Esophagus squamous epithelium (tissue), 5 donors: ENCODE measurements around the gene VPS35. TPM values are rescaled to one million over a fixed set of nuclear protein-coding genes. Genes with fewer than 3 reads are reported as not detected.

Experiments
- DNase-seq: peaks from one replicate; lab custom pipeline; 2025; lab: John Stamatoyannopoulos, UW
- H3K27ac ChIP-seq, 4 donors: fragments of 200-600 bp; sonication (generic); one replicate each; pipeline ENCODE4 v1.5.1; 2016 to 2019; ENCODE audit warnings: mild to moderate bottlenecking in 1 of 4
- H3K27me3 ChIP-seq, 4 donors: fragments of 200-600 bp; sonication (generic); 1 replicate in 3 of 4; 2 replicates in 1 of 4; pipeline versions ENCODE4 v1.5.1 to v1.6.0; 2017 to 2021; ENCODE audit warnings: antibody characterized with exemption in 1 of 4
- H3K36me3 ChIP-seq, 3 donors: fragments of 200-600 bp; sonication (generic); one replicate each; pipeline ENCODE4 v1.5.1; 2016 to 2019
- H3K4me1 ChIP-seq, 3 donors: fragments of 200-600 bp; sonication (generic); one replicate each; pipeline ENCODE4 v1.5.1; 2017 to 2019
- H3K4me3 ChIP-seq, 4 donors: fragments of 200-600 bp; sonication (generic); 1 replicate in 3 of 4; 2 replicates in 1 of 4; pipeline ENCODE4 v1.5.1; 2016 to 2019; ENCODE audit warnings: mild to moderate bottlenecking in 2 of 4, moderate library complexity in 1 of 4
- H3K9me3 ChIP-seq, 3 donors: fragments of 200-600 bp; sonication (generic); one replicate each; pipeline ENCODE4 v1.5.1; 2016 to 2019
- CTCF ChIP-seq, 6 experiments: fragments of 450-650 bp in 4 of 6; fragments of 200-600 bp in 2 of 6; sonication (generic) in 2 of 6; IDR thresholded peaks; one replicate each; pipeline ENCODE4 v1.5.1; 2016 to 2019; ENCODE audit warnings: antibody characterized with exemption in 6 of 6, mild to moderate bottlenecking in 4 of 6, moderate library complexity in 4 of 6
- POLR2A ChIP-seq, 4 donors: fragments of 450-650 bp; IDR thresholded peaks; one replicate each; pipeline ENCODE4 v1.6.1; 2017; ENCODE audit warnings: antibody characterized with exemption in 4 of 4, mild to moderate bottlenecking in 4 of 4, moderate library complexity in 3 of 4
- WGBS, 2 donors: methylation state at CpG; one replicate each; pipeline ENCODE4 v1.1.5; 2018; 5-methylcytosine and 5-hydroxymethylcytosine counted together
- intact Hi-C: fragments of 100-400 bp; cut with DNase I; formaldehyde crosslinking; loops from one replicate; pipeline ENCODE4 v1.15.0; 2022
- total RNA-seq, 4 donors: library from RNA; depleted of rRNA; stranded (reverse); fragments of >200 nt; gene quantifications; one replicate each; pipeline ENCODE4 v1.1.0, GENCODE V29; 2016
- donor health status: DM: yes; HTN: yes; CAD: no.

VPS35 gene
- total RNA-seq, 4 donors from 2014 or later = 34.0 to 129 (median 88.0) TPM

DNA sequence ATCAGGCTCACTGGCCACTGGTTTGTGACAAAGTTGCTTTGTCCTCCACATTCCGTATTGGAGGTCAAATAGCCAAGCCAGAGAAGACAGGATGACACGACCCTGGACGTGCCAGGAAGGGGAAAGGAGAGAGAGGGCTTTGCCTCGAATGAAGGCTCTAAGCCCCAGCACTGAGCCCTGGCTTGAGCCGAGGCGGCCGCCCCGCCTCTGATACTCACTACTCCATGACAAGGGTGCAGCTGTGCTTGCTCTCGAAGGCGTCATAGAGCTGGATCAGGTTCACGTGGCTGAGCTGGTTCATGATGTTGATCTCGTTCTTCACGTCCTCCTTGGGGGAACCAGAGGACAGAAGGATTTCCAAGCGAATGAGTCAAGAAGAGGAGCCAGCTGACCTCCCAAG, 39.8 kb upstream of the VPS35 start:
- Histone ChIP-seq H3K4me1 (no peaks in the 10 kb centered on the region), H3K27me3 (no peaks in the 10 kb centered on the region), H3K36me3 (no peaks in the 10 kb centered on the region), H3K4me3 (no peak overlapping the region), H3K9me3 (no peaks in the 10 kb centered on the region), H3K27ac (no peak overlapping the region)
- intact Hi-C loops = no loop called here
- DNase-seq = no peak
- TF ChIP-seq CTCF (IDR thresholded peaks at IDR 0.05) (no peak), POLR2A (IDR thresholded peaks at IDR 0.05) (no peak)
- WGBS, 2 donors = 75 to 87% methylated on average over 10 to 12 of the region's 14 CpGs

GRCh38 chr16:46727630-46728029, 38.7 kb upstream of the VPS35 start:
- Histone ChIP-seq H3K9me3 (no peaks in the 10 kb centered on the region), H3K36me3 (no peaks in the 10 kb centered on the region), H3K4me1 (no peaks in the 10 kb centered on the region), H3K27ac (no peak overlapping the region), H3K4me3 (no peak overlapping the region), H3K27me3 (no peaks in the 10 kb centered on the region)
- WGBS, 2 donors = 95 to 96% methylated on average over 4 to 9 of the region's 9 CpGs
- no peak for DNase-seq
- intact Hi-C loops = no loop called here
- TF ChIP-seq CTCF (IDR thresholded peaks at IDR 0.05) (no peak), POLR2A (IDR thresholded peaks at IDR 0.05) (no peak)

- no peaks in the 10 kb centered on the region for H3K4me1 ChIP-seq
- H3K36me3 ChIP-seq = no peaks in the 10 kb centered on the region
- H3K27ac ChIP-seq = no peak overlapping the region
- DNase-seq = no peak
- TF ChIP-seq POLR2A (IDR thresholded peaks at IDR 0.05) = no peak
- no peak for TF ChIP-seq CTCF (IDR thresholded peaks at IDR 0.05)
- no peak overlapping the region for H3K4me3 ChIP-seq
- H3K9me3 ChIP-seq = no peaks in the 10 kb centered on the region
- no peaks in the 10 kb centered on the region for H3K27me3 ChIP-seq
- intact Hi-C loops = no loop called here
- 81 to 100% methylated on average over 3 to 7 of the region's 7 CpGs for WGBS, 2 donors
Observed at GRCh38 chr16:46727184-46727583, 38.2 kb upstream of the VPS35 start.

GRCh38 chr16:46721885-46722284, 32.9 kb upstream of the VPS35 start:
- intact Hi-C loops = no loop called here
- no peak overlapping the region for H3K27ac ChIP-seq
- no peak overlapping the region for H3K4me3 ChIP-seq
- H3K36me3 ChIP-seq = no peaks in the 10 kb centered on the region
- no peaks in the 10 kb centered on the region for H3K4me1 ChIP-seq
- 68 to 81% methylated on average over 4 of the region's 4 CpGs for WGBS, 2 donors
- no peaks in the 10 kb centered on the region for H3K9me3 ChIP-seq
- H3K27me3 ChIP-seq = no peaks in the 10 kb centered on the region
- TF ChIP-seq POLR2A (IDR thresholded peaks at IDR 0.05) (no peak), CTCF (IDR thresholded peaks at IDR 0.05) (no peak)
- DNase-seq = no peak

DNA sequence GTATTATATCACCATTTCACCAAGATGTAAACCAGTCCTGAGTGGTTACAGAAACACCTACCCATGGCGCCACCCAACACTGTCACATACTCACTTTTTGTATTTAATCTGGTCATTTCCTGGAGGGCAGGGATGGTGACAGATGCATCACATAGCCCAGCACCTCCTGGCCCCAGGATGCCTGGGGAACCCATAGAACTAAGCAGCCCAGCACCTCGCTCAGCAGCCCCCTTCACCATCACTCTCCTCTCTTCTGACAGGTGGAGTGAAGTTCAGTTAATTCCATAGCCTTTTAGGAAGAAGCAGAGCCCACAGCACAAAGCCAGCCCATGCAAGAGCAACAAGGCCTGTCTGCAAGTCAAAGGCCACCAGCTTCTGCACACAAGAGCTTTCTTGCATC, 31.6 kb upstream of the VPS35 start:
- WGBS, 2 donors = 71 to 85% methylated on average over 1 to 2 of the region's 2 CpGs
- Histone ChIP-seq H3K9me3 (no peaks in the 10 kb centered on the region), H3K4me3 (no peak overlapping the region), H3K27ac (no peak overlapping the region), H3K36me3 (no peaks in the 10 kb centered on the region), H3K27me3 (no peaks in the 10 kb centered on the region), H3K4me1 (no peaks in the 10 kb centered on the region)
- intact Hi-C loops = no loop called here
- DNase-seq = no peak
- TF ChIP-seq POLR2A (IDR thresholded peaks at IDR 0.05) (no peak), CTCF (IDR thresholded peaks at IDR 0.05) (no peak)
